Measurements from ENCODE around the gene FOXN1. TPM values are rescaled to one million over a fixed set of nuclear protein-coding genes. Genes with fewer than 3 reads are reported as not detected.
"Not testable (repeated sequence)": the region's sequence is repeated elsewhere in the genome, so short reads cannot be mapped to it uniquely, and the experiment has no call there.

Gene FOXN1
- total RNA-seq, result under 1 TPM in 1 of 2 donors, not detected in 1; 0.32 TPM

- Histone ChIP-seq H3K9me3 (no peaks in the 10 kb centered on the region), H3K27me3 (no peaks in the 10 kb centered on the region), H3K4me3 (no peak within 1 kb of the TSS), H3K27ac (no peak within 1 kb of the TSS), H3K4me1 (no peaks in the 10 kb centered on the region), H3K36me3 (no peaks in the 10 kb centered on the region), H3K9ac (ENCODE audit: low read depth in 2 of 2, low read length in 2 of 2) (no peak within 1 kb of the TSS)
- DNase-seq, result no peak
- intact Hi-C loops (cut with DNase I), result no loop called here
- TF ChIP-seq, protein P1, sequence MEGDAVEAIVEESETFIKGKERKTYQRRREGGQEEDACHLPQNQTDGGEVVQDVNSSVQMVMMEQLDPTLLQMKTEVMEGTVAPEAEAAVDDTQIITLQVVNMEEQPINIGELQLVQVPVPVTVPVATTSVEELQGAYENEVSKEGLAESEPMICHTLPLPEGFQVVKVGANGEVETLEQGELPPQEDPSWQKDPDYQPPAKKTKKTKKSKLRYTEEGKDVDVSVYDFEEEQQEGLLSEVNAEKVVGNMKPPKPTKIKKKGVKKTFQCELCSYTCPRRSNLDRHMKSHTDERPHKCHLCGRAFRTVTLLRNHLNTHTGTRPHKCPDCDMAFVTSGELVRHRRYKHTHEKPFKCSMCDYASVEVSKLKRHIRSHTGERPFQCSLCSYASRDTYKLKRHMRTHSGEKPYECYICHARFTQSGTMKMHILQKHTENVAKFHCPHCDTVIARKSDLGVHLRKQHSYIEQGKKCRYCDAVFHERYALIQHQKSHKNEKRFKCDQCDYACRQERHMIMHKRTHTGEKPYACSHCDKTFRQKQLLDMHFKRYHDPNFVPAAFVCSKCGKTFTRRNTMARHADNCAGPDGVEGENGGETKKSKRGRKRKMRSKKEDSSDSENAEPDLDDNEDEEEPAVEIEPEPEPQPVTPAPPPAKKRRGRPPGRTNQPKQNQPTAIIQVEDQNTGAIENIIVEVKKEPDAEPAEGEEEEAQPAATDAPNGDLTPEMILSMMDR (IDR thresholded peaks at IDR 0.05), result no peak
These were observed at the start of gene FOXN1 for GRCh38 chr17:28505986-28506665. Gene FOXN1 (plus strand): TSS chr17:28506348. CDS start chr17:28523970, 17,622 bp downstream.

DNA sequence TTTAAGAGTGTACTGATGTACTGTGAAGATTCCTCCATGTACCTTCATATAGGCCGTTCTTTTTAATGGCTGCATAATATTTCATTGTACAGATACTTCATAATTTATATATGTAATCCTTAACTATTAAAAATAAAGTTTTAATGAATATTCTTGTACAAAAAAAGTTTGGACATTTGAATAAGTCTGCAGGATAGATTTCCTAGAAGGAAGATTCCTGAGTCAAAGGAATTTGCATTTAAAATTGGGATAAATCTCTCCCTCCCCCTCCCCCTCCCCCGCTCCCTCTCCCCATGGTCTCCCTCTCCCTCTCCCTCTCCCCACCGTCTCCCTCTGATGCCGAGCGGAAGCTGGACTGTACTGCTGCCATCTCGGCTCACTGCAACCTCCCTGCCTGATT lies 48.3 kb upstream of the FOXN1 start:
- Histone ChIP-seq H3K9ac (ENCODE audit: low read depth in 2 of 2, low read length in 2 of 2) (no peak overlapping the region), H3K4me1 (no peaks in the 10 kb centered on the region), H3K27ac (no peak overlapping the region), H3K9me3 (no peaks in the 10 kb centered on the region), H3K27me3 (no peaks in the 10 kb centered on the region), H3K36me3 (no peaks in the 10 kb centered on the region), H3K4me3 (no peak overlapping the region)
- intact Hi-C loops (cut with DNase I), result no loop called here
- no peak for DNase-seq
- TF ChIP-seq, protein P1 (IDR thresholded peaks at IDR 0.05), result no peak

- DNase-seq; H3K27ac ChIP-seq; intact Hi-C loops (cut with DNase I); H3K9ac ChIP-seq (ENCODE audit: low read depth in 2 of 2, low read length in 2 of 2); H3K36me3 ChIP-seq; H3K4me1 ChIP-seq; H3K9me3 ChIP-seq; H3K4me3 ChIP-seq; H3K27me3 ChIP-seq: not testable (repeated sequence)
These were observed 47.3 kb upstream of the FOXN1 start for GRCh38 chr17:28458881-28459280.

GRCh38 chr17:28460901-28461300 lies 45.2 kb upstream of the FOXN1 start:
- Histone ChIP-seq H3K4me1 (no peaks in the 10 kb centered on the region), H3K27ac (no peak overlapping the region), H3K27me3 (no peaks in the 10 kb centered on the region), H3K36me3 (no peaks in the 10 kb centered on the region), H3K9me3 (no peaks in the 10 kb centered on the region), H3K9ac (ENCODE audit: low read depth in 2 of 2, low read length in 2 of 2) (no peak overlapping the region), H3K4me3 (no peak overlapping the region)
- intact Hi-C loops (cut with DNase I), result no loop called here
- no peak for DNase-seq
- TF ChIP-seq, protein P1 (IDR thresholded peaks at IDR 0.05), result no peak

DNA sequence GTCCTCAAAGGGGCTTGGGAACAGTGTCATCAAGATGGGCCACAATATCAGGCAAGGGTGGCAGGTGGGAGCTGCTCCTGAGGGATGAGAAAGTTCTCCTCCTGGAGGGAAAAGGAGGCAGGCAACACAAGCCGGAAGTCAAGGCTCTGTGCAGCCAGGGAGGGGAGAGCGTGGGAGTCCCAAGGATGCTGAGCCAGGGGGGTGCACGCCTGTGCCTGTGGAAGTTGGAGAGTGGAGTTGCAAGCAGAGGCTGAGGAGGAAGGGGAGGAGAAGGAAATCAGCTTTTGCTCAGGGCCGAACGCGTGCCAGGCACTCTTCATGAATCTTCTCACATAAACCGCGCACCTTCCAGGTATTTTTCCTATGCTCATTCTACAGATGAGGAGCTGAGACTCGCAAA lies 40.1 kb upstream of the FOXN1 start:
- no peaks in the 10 kb centered on the region for H3K27me3 ChIP-seq
- H3K4me1 ChIP-seq, result no peaks in the 10 kb centered on the region
- no peaks in the 10 kb centered on the region for H3K9me3 ChIP-seq
- no peak overlapping the region for H3K4me3 ChIP-seq
- no peak for DNase-seq
- H3K9ac ChIP-seq (ENCODE audit: low read depth in 2 of 2, low read length in 2 of 2), result no peak overlapping the region
- intact Hi-C loops (cut with DNase I), result no loop called here
- no peak overlapping the region for H3K27ac ChIP-seq
- TF ChIP-seq, protein P1 (IDR thresholded peaks at IDR 0.05), result no peak
- no peaks in the 10 kb centered on the region for H3K36me3 ChIP-seq

GRCh38 chr17:28466521-28467048 lies 39.6 kb upstream of the FOXN1 start:
- H3K27ac ChIP-seq, result no peak overlapping the region
- no peak overlapping the region for H3K4me3 ChIP-seq
- H3K9me3 ChIP-seq, result no peaks in the 10 kb centered on the region
- no peaks in the 10 kb centered on the region for H3K4me1 ChIP-seq
- no peak for DNase-seq
- H3K27me3 ChIP-seq, result no peaks in the 10 kb centered on the region
- no peak overlapping the region for H3K9ac ChIP-seq (ENCODE audit: low read depth in 2 of 2, low read length in 2 of 2)
- intact Hi-C loops (cut with DNase I), result no loop called here
- H3K36me3 ChIP-seq, result no peaks in the 10 kb centered on the region
- TF ChIP-seq, protein P1 (IDR thresholded peaks at IDR 0.05), result no peak
